Kidney (tissue), 14 donors: Measurements from ENCODE around the gene TMEM253. TPM values are rescaled to one million over a fixed set of nuclear protein-coding genes. Genes with fewer than 3 reads are reported as not detected.

Source experiments
- DNase-seq, 5 donors: peaks; one replicate each; pipeline ENCODE4 v3.0.0-alpha.2; 2013 to 2020
- FAIRE-seq: peaks from 2 replicates; lab custom pipeline; 2012; peaks lifted over from hg19 to GRCh38; lab: Jason Lieb, UNC
- H3K27ac ChIP-seq, 2 donors: one replicate each; pipeline ENCODE4 v1.7.0; 2013; ENCODE audit warnings: low read depth in 2 of 2, low read length in 2 of 2, inconsistent platforms in 1 of 2
- H3K27me3 ChIP-seq: one replicate; pipeline ENCODE4 v1.7.1; 2013; ENCODE audit warnings: low read length, inconsistent platforms; ENCODE audit not compliant: control insufficient read depth, insufficient read depth
- H3K36me3 ChIP-seq, 3 donors: one replicate each; pipeline versions ENCODE4 v1.7.0 to v1.7.1; 2013; ENCODE audit warnings: low read length in 3 of 3, control low read depth in 1 of 3, inconsistent platforms in 1 of 3; ENCODE audit not compliant: insufficient read depth in 3 of 3, control insufficient read depth in 2 of 3
- H3K4me1 ChIP-seq, 3 donors: one replicate each; pipeline versions ENCODE4 v1.7.0 to v1.7.1; 2013; ENCODE audit warnings: low read length in 3 of 3, inconsistent platforms in 1 of 3, low read depth in 1 of 3; ENCODE audit not compliant: control insufficient read depth in 2 of 3, insufficient read depth in 2 of 3
- H3K4me3 ChIP-seq, 3 donors: one replicate each; pipeline versions ENCODE4 v1.7.0 to v1.8.1; 2013; ENCODE audit warnings: low read length in 3 of 3, control low read depth in 1 of 3, inconsistent platforms in 1 of 3
- H3K9ac ChIP-seq, 3 donors: one replicate each; pipeline versions ENCODE4 v1.7.0 to v1.7.1; 2013; ENCODE audit warnings: low read length in 3 of 3, control low read depth in 1 of 3, inconsistent platforms in 1 of 3
- H3K9me3 ChIP-seq, 3 donors: one replicate each; pipeline versions ENCODE4 v1.7.0 to v1.7.1; 2013; ENCODE audit warnings: low read length in 3 of 3, control low read depth in 1 of 3, inconsistent platforms in 1 of 3; ENCODE audit not compliant: control insufficient read depth in 2 of 3, insufficient read depth in 1 of 3
- intact Hi-C: fragments of 100-400 bp; cut with DNase I; formaldehyde crosslinking; loops from one replicate; pipeline ENCODE4 v1.11.1; 2022
- polyA plus RNA-seq: library from polyadenylated mRNA; stranded (reverse); fragments of 350-450 nt; fragmentation: Illumina TruSeq; extraction: RNeasy Lipid Tissue Mini Kit (QIAGEN cat#74804); gene quantifications from one replicate; pipeline ENCODE4 v1.2.3, GENCODE V29; 2014; ENCODE audit warnings: low read depth, low replicate concordance; ENCODE audit not compliant: insufficient read depth
- total RNA-seq: library from RNA; stranded (reverse); fragmentation: NEBNext Ultra II Directional; extraction: Animal tissue kit (Norgen Biotek cat#: 25700); gene quantifications from one replicate; pipeline ENCODE4 v1.2.1, GENCODE V29; 2021
- TF ChIP-seq, protein P1 (sequence below): IDR thresholded peaks from 3 replicates; pipeline ENCODE4 v1.5.1; 2012; ENCODE audit warnings: mild to moderate bottlenecking, moderate library complexity, borderline replicate concordance; ENCODE audit not compliant: insufficient read depth; ENCODE audit errors: extremely low read depth
- donor health status: control.
- donor health status: control.
- donor health status: control.
- donor health status: control.
- donor health status: control.
- donor health status: DM: yes; HTN: yes; CAD: no.
- donor health status: Normal renal cell carcinoma (clear cell type).

TMEM253 gene
- total and polyA plus RNA-seq, 2 donors from 2014 or later = 0.41 to 0.43 TPM

DNA sequence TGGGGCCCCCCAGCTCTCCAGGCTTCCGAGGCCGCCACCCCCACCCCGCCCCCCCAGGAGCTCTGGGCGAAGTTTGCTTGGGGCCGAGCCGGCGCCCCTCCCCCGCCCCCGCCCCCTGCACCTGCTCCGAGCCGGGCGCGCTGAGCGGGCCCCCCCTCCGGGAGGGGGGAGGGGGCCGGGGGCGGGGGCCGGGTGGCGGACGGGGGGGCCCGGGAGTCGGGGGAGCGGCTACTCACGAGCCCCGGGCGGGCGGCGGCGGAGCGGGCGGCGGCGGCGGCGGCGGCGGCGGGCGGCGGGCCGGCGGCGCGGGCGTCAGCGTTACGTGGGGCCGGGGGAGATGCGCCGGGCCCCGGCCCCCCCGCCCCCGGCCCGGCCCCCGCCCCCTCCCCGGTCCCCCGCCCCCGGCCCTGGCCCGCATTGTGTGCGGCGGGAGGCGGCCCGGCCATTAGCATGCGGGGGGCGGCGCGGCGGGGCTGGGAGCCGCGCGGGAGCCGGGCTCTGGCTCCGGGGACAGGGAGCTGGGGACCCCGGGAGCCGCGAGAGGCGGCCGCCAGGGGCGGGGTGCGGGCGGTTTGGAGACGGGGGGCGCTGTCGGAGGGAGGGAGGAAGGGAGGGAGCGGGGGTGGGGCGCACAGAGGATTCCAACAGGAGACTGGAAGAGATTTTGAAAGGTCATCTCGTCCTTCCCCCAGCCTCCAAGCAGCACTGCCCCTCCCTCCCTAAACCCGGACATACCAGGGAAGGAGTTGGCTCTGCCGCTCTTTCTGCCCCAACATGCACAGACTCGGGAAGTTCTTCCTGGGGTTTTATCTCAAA lies 2.6 kb upstream of the TMEM253 start, which contains the start of gene ZNF219:
Gene ZNF219, minus strand, starts transcription at position 580 of the 816 bp plus-strand sequence. CDS start 5,064 bp downstream, outside the sequence.
- intact Hi-C loops = no loop called here
- H3K27ac ChIP-seq = peak within 1 kb of the TSS; percentile 76 to 87
- TF ChIP-seq, protein P1, sequence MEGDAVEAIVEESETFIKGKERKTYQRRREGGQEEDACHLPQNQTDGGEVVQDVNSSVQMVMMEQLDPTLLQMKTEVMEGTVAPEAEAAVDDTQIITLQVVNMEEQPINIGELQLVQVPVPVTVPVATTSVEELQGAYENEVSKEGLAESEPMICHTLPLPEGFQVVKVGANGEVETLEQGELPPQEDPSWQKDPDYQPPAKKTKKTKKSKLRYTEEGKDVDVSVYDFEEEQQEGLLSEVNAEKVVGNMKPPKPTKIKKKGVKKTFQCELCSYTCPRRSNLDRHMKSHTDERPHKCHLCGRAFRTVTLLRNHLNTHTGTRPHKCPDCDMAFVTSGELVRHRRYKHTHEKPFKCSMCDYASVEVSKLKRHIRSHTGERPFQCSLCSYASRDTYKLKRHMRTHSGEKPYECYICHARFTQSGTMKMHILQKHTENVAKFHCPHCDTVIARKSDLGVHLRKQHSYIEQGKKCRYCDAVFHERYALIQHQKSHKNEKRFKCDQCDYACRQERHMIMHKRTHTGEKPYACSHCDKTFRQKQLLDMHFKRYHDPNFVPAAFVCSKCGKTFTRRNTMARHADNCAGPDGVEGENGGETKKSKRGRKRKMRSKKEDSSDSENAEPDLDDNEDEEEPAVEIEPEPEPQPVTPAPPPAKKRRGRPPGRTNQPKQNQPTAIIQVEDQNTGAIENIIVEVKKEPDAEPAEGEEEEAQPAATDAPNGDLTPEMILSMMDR = no peak

DNA sequence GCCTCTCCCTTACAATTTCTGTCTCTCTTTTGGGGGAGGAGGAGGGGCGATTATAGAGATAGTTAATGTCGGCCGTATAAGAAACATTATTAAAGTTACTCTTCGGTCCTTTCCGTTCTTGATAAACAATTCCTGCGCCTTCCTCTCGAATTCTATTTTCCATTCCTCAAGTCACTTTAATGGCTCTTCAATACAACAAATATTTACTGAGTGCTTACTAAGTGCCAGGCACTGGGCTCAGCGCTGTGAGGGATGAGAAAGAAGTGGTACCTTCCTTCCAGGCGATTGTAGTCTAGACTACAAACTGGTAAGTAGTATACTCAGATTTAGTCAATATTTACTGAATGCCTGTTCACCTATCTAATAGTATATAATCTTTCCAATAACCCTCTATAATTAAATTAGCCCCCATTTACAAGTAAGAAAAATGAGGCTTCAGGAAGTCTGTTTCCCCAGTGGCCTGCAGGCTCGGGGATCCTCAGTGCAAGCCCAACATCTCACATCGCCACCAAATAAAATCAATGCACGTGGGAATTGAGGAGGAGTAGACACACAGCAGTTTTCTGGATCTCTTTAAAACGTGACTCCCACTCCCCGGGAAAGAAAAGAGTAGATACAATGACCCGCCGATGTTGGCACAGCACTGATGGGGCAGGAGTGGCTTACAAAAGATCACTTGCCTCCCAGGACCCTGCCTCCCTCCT lies 1.8 kb upstream of the TMEM253 start:
- FAIRE-seq = no peak

More for the DNA sequence above, 2.6 kb upstream of the TMEM253 start, which contains the start of gene ZNF219:
- DNase-seq (peak; percentile 71 to 86 (median 79)), FAIRE-seq (no peak)
- peak within 1 kb of the TSS; percentile 65 to 85 (median 65) for H3K4me3 ChIP-seq
- H3K36me3 ChIP-seq = no peaks in the 10 kb centered on the region
- H3K9me3 ChIP-seq = no peaks in the 10 kb centered on the region
- H3K27me3 ChIP-seq = no peaks in the 10 kb centered on the region
- peaks cover 9 to 22% (median 22%) of the 10 kb centered on the region in 3 donors for H3K4me1 ChIP-seq
- H3K9ac ChIP-seq = peak within 1 kb of the TSS; percentile 5 to 85 (median 67)

DNA sequence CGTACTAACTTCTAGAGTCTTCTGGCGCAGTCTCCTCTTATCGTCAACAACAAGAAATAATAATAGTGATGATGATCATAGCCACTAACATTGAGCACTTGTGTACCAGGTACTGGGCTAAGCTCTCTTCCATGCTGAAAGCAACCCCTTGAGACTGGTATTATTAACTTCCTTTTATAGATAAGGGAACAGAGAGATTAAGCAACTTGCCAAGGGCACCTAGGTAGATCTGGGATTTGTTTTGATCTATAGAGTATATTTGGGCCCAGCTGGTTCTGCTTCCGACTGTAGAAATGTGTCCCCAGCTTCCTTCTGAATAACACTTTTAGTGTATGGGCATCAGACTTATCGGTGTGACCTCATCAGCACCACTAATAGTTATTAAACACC lies 1.3 kb upstream of the TMEM253 start:
- Histone ChIP-seq H3K4me1 (peaks cover 3 to 24% (median 16%) of the 10 kb centered on the region in 3 donors), H3K36me3 (no peaks in the 10 kb centered on the region), H3K27me3 (no peaks in the 10 kb centered on the region), H3K9me3 (no peaks in the 10 kb centered on the region), H3K9ac (no peak overlapping the region), H3K27ac (no peak overlapping the region), H3K4me3 (no peak overlapping the region)
- DNase-seq = no peak
- FAIRE-seq = no peak
- intact Hi-C loops = no loop called here
- TF ChIP-seq, protein P1 = no peak

More for the DNA sequence above, 1.8 kb upstream of the TMEM253 start:
- H3K27me3 ChIP-seq = no peaks in the 10 kb centered on the region
- H3K36me3 ChIP-seq = no peaks in the 10 kb centered on the region
- H3K9me3 ChIP-seq = no peaks in the 10 kb centered on the region
- TF ChIP-seq, protein P1 = no peak
- H3K9ac ChIP-seq = peak overlapping the region; percentile 5 to 85 (median 67)
- peaks cover 2 to 23% (median 16%) of the 10 kb centered on the region in 3 donors for H3K4me1 ChIP-seq
- H3K4me3 ChIP-seq = peak overlapping the region; percentile 65 to 85 (median 65)
- peak overlapping the region; percentile 76 to 79 for H3K27ac ChIP-seq
- no peak for DNase-seq
- intact Hi-C loops = no loop called here
